Osteocyte (in vitro differentiated cells): ENCODE measurements around the gene SLC25A13. TPM values are rescaled to one million over a fixed set of nuclear protein-coding genes. Genes with fewer than 3 reads are reported as not detected.
A peak's percentile ranks its signal among the peaks of the same experiment; 100 is the strongest.

Experiments
- DNase-seq: peaks from one replicate; pipeline ENCODE4 v3.0.0; 2021; ENCODE audit warnings: mixed read lengths; ENCODE audit not compliant: unreplicated experiment; ENCODE audit errors: extremely low spot score
- H3K27ac Mint-ChIP-seq: one replicate; pipeline ENCODE4 v1.8.0; 2021; ENCODE audit warnings: mild to moderate bottlenecking, mixed read lengths; ENCODE audit not compliant: unreplicated experiment
- H3K27me3 Mint-ChIP-seq: one replicate; pipeline ENCODE4 v1.8.0; 2021; ENCODE audit warnings: mixed read lengths; ENCODE audit not compliant: unreplicated experiment
- H3K36me3 Mint-ChIP-seq: one replicate; pipeline ENCODE4 v1.8.0; 2021; ENCODE audit warnings: mixed read lengths; ENCODE audit not compliant: unreplicated experiment
- H3K4me1 Mint-ChIP-seq: one replicate; pipeline ENCODE4 v1.8.0; 2021; ENCODE audit warnings: mixed read lengths; ENCODE audit not compliant: unreplicated experiment
- H3K4me3 Mint-ChIP-seq: one replicate; pipeline ENCODE4 v1.8.0; 2021; ENCODE audit warnings: mild to moderate bottlenecking, moderate library complexity, mixed read lengths; ENCODE audit not compliant: unreplicated experiment
- H3K9me3 Mint-ChIP-seq: one replicate; pipeline ENCODE4 v1.8.0; 2021; ENCODE audit warnings: mixed read lengths; ENCODE audit not compliant: unreplicated experiment
- CTCF ChIP-seq: fragments of 200-600 bp; sonication (generic); IDR thresholded peaks from 2 replicates; pipeline ENCODE4 v1.5.0; 2021; ENCODE audit warnings: antibody characterized with exemption, mild to moderate bottlenecking, moderate library complexity
- total RNA-seq: library from RNA; stranded (reverse); gene quantifications from 2 replicates; pipeline ENCODE4 v1.2.1, GENCODE V29; 2021

The SLC25A13 gene
- total RNA-seq, 1 donor from 2014 or later, result 29.3 TPM

GRCh38 chr7:96344236-96344635 is 22.3 kb upstream of the SLC25A13 start:
- TF ChIP-seq CTCF, result no peak
- DNase-seq, result no peak
- H3K9me3 Mint-ChIP-seq, result peaks cover under 1% of the 10 kb centered on the region
- H3K36me3 Mint-ChIP-seq, result no peaks in the 10 kb centered on the region
- H3K4me3 Mint-ChIP-seq, result no peak overlapping the region
- no peak overlapping the region for H3K27ac Mint-ChIP-seq
- H3K4me1 Mint-ChIP-seq, result peaks cover 4% of the 10 kb centered on the region
- H3K27me3 Mint-ChIP-seq, result peaks cover 36% of the 10 kb centered on the region

GRCh38 chr7:96342049-96342448 is 20.2 kb upstream of the SLC25A13 start:
- H3K4me1 Mint-ChIP-seq, result peaks cover 11% of the 10 kb centered on the region
- peaks cover 34% of the 10 kb centered on the region for H3K27me3 Mint-ChIP-seq
- TF ChIP-seq CTCF, result no peak
- no peak overlapping the region for H3K27ac Mint-ChIP-seq
- DNase-seq, result no peak
- no peak overlapping the region for H3K4me3 Mint-ChIP-seq
- no peaks in the 10 kb centered on the region for H3K36me3 Mint-ChIP-seq
- H3K9me3 Mint-ChIP-seq, result no peaks in the 10 kb centered on the region

GRCh38 chr7:96337519-96337918 is 15.6 kb upstream of the SLC25A13 start:
- no peaks in the 10 kb centered on the region for H3K9me3 Mint-ChIP-seq
- DNase-seq, result no peak
- H3K36me3 Mint-ChIP-seq, result no peaks in the 10 kb centered on the region
- H3K27ac Mint-ChIP-seq, result peak overlapping the region; percentile 32
- TF ChIP-seq CTCF, result no peak
- peaks cover 13% of the 10 kb centered on the region for H3K27me3 Mint-ChIP-seq
- H3K4me3 Mint-ChIP-seq, result no peak overlapping the region
- peaks cover 34% of the 10 kb centered on the region for H3K4me1 Mint-ChIP-seq

- no peak for DNase-seq
- no peak for TF ChIP-seq CTCF
- no peaks in the 10 kb centered on the region for H3K36me3 Mint-ChIP-seq
- no peaks in the 10 kb centered on the region for H3K27me3 Mint-ChIP-seq
- H3K4me1 Mint-ChIP-seq, result peaks cover 35% of the 10 kb centered on the region
- H3K4me3 Mint-ChIP-seq, result no peak overlapping the region
- no peak overlapping the region for H3K27ac Mint-ChIP-seq
- H3K9me3 Mint-ChIP-seq, result no peaks in the 10 kb centered on the region
Observed at GRCh38 chr7:96332325-96332724, 10.4 kb upstream of the SLC25A13 start.

GRCh38 chr7:96331775-96332174 is 9.9 kb upstream of the SLC25A13 start:
- DNase-seq, result no peak
- H3K4me3 Mint-ChIP-seq, result no peak overlapping the region
- no peak overlapping the region for H3K27ac Mint-ChIP-seq
- no peaks in the 10 kb centered on the region for H3K36me3 Mint-ChIP-seq
- no peak for TF ChIP-seq CTCF
- peaks cover 34% of the 10 kb centered on the region for H3K4me1 Mint-ChIP-seq
- no peaks in the 10 kb centered on the region for H3K9me3 Mint-ChIP-seq
- H3K27me3 Mint-ChIP-seq, result no peaks in the 10 kb centered on the region
